HG03457 (cell line): ENCODE measurements around the gene PSMC3IP.
"Not testable (repeated sequence)": the region's sequence is repeated elsewhere in the genome, so short reads cannot be mapped to it uniquely, and the experiment has no call there.

Experiments
- ATAC-seq: cut with Tn5 transposase; IDR thresholded peaks from one replicate; pipeline ENCODE4 v1.9.1; 2021; ENCODE audit warnings: moderate number of reproducible peaks; ENCODE audit not compliant: unreplicated experiment

PSMC3IP gene

DNA sequence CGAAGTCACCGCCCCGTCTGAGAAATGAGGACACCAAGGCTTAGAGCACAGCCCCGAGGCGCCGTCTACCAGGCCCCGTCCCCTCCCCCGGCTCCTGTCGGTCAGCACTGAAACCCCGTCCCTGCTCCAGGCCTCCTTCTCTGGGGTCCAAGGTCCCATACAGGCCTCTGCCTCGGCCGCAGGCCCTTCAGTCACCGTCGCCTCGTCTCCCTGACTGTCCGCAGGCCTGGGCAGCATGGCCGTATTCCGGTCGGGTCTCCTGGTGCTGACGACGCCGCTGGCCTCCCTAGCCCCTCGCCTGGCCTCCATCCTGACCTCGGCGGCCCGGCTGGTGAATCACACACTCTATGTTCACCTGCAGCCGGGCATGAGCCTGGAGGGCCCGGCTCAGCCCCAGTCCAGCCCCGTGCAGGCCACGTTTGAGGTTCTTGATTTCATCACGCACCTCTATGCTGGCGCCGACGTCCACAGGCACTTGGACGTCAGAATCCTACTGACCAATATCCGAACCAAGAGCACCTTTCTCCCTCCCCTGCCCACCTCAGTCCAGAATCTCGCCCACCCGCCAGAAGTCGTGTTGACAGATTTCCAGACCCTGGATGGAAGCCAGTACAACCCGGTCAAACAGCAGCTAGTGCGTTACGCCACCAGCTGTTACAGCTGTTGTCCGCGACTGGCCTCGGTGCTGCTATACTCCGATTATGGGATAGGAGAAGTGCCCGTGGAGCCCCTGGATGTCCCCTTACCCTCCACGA lies 15.0 kb downstream of the PSMC3IP start:
- ATAC-seq = no peak

DNA sequence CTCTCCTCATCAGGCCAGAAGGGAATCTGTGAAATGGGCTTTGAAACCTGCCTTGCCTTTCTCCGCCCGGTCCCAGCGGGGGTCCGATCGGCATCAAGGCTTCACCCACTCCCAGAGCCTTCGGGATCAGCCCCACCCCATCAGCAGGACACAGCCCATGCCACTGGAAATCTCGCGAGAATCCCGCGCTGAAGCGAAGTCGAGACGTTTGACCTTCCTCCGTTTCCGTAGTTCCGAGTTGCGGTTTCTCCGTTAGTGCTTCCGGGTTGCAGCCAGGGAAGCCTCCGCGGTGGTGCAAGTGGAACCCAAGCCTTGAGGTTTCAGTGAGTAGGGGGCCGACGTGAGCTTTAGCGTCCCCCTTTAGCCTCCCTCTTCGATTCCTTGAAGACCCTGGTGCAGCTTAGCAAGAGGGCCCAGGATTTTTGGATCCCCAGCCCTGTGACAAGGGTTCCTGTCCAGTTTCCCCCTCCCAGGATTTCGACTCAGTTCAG lies 15.6 kb downstream of the PSMC3IP start, which contains the start of gene COASY:
Gene COASY, plus strand, starts transcription at position 252 of the 491 bp plus-strand sequence. CDS start 475 bp downstream, outside the sequence.
- ATAC-seq = no peak

DNA sequence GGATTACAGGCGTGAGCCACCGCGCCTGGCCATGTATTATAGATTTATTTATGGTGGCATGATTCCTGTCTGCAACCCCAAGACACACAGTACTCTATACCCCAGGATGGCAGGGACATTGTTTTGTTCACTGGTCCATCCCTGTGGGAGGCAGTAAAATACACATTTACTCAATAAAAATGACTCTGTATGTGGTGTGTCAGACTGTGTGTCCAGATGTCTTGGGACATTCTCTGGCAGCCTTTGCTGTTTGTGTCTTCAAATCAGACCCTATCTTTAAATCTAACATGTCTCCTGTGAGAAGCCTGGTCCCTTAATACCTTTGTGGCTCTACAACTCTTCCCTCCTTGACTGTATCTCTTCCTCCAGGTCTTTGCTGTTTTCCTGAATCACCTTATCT lies 17.3 kb downstream of the PSMC3IP start:
- ATAC-seq = no peak

DNA sequence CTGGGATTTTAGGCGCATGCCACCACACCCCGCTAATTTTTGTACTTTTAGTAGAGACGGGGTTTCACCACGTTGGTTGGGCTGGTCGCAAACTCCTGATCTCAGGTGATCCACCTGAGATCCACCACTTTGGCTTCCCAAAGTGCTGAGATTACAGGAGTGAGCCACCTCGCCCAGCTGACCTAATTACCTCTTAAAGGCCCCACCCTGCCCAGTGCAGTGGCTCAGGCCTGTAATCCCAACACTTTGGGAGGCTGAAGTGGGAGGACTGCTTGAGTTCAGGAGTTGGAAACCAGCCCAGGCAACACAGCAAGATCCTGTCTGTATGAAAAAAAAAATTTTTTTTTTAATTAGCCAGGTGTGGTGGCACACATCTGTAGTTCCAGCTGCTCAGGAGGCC lies 18.5 kb downstream of the PSMC3IP start:
- ATAC-seq = no peak

DNA sequence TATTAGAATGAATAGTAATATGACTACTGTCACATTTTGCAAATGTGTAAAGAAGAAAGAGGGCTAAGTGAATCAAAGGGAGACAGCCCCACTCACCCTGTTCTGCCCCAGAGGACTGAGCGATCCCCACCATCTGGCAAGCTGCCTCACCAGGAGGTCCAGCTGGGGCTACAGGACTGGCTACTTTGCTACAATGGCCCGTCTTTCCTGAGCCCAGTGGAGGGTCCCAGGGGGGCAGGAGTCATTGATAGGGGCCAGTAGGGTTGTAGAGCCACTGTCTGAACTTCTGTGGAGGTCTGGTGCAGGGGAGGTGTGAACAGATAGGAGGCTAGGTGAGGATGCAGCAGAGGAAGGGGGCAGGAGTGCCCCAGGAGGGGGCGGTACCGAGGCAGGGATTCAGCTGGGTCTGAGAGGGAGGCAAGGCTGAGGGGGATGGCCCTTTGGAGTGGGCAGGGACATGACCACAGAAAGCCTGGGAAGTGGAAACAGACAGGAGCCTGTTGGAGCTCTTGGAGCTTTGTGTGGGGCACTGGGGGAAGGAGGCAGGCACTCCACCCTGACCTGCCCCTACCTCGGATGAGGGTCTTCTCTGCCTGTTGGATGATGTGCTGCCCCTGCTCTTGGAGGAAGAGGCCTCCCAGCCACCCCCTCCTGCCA lies 21.4 kb downstream of the PSMC3IP start:
- not testable (repeated sequence) for ATAC-seq

DNA sequence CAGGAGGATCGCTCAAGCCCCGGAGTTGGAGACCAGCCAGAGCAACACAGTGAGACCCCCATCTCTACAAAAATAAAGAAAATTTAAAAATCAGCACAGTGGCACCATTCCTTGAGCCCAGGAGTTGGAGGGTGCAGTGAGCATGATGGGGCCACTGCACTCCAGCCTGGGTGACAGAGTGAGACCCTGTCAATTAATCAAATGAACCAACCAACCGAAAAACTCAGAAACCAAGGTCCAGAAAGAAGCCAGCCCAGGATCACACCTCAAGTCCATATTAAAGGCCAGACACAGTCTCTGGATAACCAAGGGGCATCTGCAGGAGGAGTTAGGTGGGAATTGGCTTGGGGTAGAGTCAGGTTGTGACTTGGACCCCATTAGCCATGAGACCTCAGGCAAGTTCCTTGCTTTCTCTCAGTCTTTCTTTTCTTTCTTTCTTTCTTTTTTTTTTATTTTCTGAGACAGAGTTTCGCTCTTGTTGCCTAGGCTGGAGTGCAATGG lies 22.4 kb downstream of the PSMC3IP start:
- no peak for ATAC-seq

DNA sequence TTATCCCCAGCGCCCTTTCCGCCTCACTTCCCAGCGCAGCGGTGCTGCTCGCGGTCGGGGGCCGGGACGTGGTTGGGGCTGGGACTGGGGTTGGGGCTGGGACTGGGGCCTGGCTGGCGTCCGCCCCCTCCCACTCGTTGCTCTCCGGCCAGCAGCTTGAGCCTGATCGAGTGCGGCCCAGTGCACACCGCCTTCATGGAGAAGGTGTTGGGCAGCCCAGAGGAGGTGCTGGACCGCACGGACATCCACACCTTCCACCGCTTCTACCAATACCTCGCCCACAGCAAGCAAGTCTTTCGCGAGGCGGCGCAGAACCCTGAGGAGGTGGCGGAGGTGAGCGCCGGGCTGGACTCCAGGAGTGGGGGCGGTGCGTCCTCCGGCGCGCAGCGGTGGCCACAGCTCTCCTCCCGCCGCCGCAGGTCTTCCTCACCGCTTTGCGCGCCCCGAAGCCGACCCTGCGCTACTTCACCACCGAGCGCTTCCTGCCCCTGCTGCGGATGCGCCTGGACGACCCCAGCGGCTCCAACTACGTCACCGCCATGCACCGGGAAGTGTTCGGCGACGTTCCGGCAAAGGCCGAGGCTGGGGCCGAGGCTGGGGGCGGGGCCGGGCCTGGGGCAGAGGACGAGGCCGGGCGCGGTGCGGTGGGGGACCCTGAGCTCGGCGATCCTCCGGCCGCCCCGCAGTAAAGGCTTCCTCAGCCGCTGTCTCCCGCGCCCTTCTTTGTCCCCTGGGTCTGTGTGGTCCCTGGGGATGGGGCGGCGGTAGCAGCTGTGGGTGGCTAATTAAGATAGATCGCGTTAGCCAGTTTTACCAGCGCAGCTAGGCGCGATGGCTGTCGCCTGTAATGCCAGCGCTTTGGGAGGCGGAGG lies 23.0 kb downstream of the PSMC3IP start:
- peak; percentile 48 for ATAC-seq

DNA sequence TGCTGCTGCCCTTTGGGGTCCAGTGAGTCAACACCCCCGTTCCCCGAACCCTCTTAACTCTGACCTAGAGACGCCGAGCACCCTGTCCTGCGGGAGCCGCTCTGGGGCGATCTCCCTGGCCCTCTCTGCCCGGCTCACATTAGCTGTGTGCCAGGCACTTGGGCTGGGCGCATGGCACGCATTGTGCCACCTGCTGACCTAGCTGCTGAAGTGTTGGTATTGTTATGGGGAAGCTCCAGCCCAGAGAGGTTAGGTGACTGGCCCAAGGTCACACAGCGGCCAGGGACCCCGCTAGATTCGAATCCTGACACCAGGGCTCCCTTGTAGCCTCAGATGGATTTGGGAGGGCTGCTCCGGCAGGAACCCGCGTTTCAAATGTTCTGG lies 23.7 kb downstream of the PSMC3IP start:
- no peak for ATAC-seq

DNA sequence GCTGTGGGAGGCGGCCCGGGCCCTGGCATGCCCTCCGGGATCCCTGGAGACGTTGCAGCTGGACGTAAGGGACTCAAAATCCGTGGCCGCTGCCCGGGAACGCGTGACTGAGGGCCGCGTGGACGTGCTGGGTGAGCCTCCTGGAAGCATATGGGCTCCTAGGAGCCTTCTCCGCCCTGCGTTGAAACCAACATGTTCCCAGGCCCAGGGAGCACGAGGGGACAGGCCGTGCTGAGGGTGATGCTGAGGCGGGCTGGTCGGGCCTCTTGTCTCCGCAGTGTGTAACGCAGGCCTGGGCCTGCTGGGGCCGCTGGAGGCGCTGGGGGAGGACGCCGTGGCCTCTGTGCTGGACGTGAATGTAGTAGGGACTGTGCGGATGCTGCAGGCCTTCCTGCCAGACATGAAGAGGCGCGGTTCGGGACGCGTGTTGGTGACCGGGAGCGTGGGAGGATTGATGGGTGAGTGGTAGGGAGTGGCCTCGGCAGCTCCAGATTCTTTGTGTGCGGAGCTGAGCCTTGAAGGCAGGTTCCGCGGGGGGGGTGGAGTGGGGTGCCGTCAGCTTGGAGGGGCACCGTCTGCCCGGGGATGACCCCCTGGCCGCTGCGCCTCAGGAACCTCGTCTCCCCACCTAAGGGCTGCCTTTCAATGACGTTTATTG lies 24.2 kb downstream of the PSMC3IP start:
- ATAC-seq = no peak

DNA sequence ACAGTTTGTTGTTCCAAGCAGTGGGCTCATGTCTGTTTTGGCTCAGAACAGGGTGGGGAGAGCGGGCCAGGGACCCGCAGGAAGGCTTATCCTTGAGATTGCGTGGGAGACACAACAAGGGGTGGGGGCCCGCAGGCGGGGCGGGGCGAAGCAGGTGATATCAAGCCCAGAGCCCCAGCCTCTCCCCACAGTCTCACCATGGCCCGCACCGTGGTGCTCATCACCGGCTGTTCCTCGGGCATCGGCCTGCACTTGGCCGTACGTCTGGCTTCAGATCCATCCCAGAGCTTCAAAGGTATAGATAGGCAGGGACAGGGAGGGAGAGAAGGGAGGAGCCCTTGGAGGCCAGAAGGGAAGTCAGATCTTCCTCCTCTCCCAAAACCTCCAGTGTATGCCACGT lies 24.8 kb downstream of the PSMC3IP start, which contains the start of gene HSD17B1:
Gene HSD17B1, plus strand, starts transcription at position 188 of the 400 bp plus-strand sequence. Its CDS starts 11 bp downstream, at position 199.
- not testable (repeated sequence) for ATAC-seq

DNA sequence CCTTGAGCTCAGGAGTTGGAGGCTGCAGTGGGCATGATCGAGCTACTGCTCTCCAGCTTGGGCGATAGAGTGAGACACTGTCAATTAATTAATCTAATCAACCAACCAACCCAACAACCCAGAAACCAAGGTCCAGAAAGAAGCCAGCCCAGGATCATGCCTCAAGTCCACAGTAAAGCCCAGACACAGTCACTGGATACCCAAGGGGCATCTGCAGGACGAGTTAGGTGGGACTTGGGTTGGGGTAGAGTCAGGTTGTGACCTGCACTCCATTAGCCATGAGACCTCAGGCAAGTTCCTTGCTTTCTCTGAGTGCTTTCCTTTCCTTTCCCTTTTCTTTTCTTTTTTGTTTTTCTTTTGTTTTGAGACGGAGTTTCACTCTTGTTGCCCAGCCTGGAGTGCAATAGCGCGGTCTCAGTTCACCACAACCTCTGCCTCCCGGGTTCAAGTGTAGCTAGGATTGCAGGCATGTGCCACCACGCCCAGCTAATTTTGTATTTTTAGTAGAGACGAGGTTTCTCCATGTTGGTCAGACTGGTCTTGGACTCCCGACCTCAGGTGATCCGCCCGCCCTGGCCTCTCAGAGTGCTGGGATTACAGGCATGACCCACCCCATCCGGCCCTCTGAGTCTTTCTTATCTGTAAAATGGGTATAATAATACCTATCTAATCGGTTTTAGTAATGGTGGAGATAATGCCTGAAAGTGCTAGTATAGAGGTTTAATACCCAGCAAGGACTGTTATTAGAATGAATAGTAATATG lies 28.4 kb downstream of the PSMC3IP start:
- ATAC-seq = no peak

DNA sequence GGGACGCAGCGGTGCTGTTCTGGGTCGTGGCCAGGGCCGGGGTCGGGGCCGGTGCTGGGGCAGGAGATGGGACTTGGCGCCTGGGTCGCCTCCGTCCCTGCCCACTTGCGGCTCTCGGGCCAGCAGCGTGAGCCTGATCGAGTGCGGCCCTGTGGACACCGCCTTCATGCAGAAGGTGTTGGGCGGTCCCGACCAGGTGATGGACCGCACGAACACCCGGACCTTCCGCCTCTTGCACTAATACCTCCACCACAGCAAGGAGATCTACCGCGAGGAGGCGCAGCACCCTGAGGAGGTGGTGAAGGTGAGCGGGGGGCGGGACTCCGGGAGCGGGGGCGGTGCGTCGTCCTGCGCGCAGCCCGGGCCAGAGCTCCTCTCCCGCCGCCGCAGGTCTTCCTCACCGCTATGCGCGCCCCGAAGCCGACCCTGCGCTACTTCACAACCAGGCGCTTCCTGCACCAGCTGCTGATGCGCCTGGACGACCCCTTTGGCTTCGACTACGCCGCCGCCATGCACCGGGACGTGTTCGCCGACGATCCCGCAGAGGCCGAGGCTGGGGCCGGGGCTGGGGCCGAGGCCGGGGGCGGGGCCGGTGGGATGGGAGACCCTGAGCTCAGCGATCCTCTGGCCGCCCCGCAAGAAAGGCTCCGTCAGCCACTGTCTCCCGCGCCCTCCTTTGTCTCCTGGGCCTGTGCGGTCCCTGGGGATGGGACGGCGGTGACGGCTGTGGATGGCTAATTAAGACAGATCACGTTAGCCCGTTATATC lies 29.3 kb downstream of the PSMC3IP start:
- no peak for ATAC-seq

DNA sequence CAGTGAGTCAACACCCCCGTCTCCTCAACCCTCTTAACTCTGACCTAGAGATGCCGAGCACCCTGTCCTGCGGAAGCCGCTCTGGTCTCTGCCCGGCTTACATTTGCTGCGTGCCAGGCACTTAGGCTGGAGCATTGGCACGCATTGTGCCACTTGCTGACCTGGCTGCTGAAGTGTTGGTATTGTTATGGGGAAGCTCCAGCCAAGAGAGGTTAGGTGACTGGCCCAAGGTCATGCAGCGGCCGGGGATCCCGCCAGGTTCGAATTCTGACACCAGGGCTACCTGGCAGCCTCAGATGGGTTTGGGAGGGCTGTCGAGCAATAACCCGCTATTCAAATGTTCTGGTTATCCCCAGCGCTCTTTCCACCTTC lies 29.8 kb downstream of the PSMC3IP start:
- ATAC-seq = no peak

DNA sequence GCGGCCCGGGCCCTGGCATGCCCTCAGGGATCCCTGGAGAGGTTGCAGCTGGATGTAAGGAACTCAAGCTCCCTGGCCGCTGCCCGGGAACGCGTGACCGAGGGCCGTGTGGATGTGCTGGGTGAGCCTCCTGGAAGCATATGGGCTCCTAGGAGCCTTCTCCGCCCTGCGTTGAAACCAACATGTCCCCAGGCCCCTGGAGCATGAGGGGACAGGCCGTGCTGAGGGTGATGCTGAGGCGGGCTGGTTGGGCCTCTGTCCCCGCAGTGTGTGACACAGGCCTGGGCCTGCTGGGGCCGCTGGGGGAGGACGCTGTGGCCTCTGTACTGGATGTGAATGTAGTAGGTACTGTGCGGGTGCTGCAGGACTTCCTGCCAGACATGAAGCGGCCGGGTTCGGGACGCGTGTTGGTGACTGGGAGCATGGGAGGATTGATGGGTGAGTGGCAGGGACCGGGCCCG lies 30.5 kb downstream of the PSMC3IP start:
- ATAC-seq = no peak

DNA sequence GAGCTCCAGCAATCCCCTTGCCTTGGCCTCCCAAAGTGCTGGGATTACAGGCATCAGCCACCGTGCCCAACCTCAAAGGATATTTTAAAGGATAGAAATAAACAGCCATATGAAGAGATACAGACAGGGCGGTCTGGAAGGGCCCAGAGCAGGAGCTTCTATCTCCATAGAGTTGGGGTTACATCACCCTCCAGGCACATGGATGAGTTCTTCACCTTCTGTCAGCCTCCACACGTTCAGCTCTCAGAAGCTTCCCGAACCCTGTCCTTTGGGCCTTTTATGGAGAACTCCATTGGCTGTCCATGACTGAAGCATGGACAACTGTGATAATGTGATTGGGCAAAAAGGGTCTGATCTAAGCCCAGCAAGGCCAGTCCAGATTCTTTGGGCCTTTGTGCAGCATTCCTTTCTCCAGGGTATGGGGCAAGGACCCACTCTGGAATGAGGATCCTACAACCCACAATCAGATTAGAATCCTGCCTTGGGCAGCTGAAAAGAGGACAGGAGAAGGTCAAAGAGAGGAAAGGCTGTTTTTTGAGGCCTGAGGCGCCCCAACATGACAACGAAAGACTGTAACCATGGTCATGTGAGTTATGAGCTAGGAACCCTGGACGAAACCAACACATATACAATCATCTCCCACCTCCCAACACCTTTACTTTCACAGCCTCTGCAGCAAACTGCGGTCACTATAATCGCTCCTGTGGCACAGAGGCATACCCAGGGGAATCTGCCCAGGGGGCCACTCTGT lies 31.6 kb downstream of the PSMC3IP start:
- ATAC-seq = not testable (repeated sequence)

DNA sequence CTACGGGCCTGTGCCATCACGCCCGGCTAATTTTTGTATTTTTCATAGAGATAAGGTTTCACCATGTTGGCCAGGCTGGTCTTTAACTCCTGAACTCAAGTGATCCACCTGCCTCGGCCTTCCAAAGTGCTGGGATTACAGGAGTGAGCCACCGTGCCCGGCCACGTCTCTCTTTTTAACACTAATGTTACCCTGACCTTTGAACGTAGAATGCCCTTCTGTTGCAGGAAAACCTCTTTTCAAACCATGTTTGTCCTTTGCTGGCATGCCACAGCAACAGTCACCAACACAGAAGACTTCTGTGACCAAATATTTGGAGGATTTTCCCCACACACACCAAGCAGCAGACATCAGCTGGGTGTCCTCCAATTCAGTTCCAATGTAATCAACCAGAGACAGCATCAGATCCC lies 32.6 kb downstream of the PSMC3IP start:
- ATAC-seq = no peak

DNA sequence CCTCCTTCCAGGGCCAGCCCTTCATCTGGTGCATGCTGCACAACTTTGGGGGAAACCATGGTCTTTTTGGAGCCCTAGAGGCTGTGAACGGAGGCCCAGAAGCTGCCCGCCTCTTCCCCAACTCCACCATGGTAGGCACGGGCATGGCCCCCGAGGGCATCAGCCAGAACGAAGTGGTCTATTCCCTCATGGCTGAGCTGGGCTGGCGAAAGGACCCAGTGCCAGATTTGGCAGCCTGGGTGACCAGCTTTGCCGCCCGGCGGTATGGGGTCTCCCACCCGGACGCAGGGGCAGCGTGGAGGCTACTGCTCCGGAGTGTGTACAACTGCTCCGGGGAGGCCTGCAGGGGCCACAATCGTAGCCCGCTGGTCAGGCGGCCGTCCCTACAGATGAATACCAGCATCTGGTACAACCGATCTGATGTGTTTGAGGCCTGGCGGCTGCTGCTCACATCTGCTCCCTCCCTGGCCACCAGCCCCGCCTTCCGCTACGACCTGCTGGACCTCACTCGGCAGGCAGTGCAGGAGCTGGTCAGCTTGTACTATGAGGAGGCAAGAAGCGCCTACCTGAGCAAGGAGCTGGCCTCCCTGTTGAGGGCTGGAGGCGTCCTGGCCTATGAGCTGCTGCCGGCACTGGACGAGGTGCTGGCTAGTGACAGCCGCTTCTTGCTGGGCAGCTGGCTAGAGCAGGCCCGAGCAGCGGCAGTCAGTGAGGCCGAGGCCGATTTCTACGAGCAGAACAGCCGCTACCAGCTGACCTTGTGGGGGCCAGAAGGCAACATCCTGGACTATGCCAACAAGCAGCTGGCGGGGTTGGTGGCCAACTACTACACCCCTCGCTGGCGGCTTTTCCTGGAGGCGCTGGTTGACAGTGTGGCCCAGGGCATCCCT lies 34.1 kb downstream of the PSMC3IP start:
- ATAC-seq = no peak
